Fibroblast of skin of right biceps (primary cell): ENCODE results near the gene RRBP1.

Experiments
- DNase-seq: peaks from one replicate; pipeline ENCODE4 v3.0.0-alpha.2; 2013

The RRBP1 gene

DNA sequence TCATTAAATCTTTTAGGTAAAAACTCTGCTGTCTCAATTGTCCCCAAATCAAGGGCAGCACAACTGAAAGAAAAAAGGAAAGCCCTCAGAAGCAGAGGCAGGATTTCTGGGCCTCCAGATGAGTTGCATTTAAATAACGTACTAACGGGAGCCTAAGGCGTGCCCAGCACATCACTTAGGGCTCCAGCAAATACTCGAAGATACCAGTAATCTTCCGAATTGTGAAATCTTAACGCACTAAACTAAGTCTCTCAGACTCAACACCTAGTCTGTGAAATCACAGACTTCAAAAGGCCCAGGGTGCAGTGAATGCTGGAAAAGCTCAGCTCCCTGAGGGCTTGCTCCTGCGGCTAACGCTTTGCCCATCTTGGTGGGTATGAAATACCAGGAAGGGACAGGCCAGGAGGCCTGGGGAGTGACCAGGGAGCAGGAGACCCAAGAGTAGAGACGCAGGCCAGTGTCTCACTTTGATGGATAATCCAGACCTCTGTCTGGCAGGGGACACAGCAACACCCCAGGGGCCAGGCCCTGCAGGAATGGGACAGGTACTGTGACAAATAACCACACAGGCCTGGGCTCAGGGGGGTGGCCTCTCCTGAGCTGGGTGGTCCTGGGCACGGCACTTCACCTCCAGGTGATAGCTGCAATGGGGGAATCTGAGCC is 36.4 kb downstream of the RRBP1 start:
- no peak for DNase-seq

DNA sequence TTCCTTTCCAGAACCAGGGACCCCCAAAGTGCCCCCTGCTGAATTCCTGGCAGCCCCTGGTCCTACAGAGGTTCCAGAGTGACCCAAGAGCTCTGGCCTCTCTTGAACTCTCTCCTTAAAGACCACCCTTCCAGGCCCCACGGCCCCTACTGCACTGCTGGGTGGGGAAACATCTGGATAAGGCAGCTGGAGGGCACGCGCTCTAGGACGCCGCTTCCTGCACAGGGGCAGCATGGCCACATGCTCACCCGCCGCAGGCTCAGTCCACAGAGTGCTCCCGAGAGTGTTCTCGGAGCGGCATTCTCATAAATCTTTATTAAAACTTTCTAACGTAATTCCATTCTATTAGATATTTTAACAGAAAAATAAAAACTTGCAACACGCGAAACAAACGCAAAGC is 37.0 kb downstream of the RRBP1 start:
- DNase-seq, result no peak

- DNase-seq, result no peak
These were observed 37.6 kb downstream of the RRBP1 start for GRCh38 chr20:17644451-17644850.

DNA sequence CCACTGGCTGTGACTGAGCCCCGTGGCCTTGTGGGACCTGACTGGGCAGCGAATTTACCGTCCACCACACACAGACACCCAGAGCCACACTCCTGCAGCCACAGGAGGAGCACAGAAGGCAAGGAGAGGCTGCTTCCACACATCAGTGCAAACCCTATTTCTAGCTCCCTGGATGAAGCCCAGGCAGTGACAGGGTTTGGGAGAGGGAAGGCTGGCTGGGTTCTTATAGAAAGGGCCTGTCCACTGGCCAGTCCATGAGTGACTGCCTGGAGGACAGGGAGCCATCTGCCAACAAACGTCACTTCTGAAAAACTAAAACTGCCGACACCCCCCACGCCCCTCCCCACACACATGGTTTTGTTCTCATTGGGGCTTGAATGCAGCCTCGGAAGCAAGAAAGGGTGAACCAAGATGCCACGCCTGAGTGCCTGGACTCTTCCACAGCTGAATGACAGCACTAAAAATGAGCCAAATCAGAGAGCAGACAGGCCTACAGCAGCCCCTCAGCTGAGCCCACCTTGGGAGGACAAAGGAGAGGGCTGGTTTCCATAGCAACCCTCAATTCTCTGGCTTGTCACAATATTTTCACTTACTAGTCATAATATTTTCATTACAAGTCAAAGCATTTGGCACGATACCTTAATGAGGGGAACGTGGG is 38.4 kb downstream of the RRBP1 start:
- no peak for DNase-seq

- DNase-seq, result no peak
These were observed 39.4 kb downstream of the RRBP1 start for GRCh38 chr20:17642404-17643269.

DNA sequence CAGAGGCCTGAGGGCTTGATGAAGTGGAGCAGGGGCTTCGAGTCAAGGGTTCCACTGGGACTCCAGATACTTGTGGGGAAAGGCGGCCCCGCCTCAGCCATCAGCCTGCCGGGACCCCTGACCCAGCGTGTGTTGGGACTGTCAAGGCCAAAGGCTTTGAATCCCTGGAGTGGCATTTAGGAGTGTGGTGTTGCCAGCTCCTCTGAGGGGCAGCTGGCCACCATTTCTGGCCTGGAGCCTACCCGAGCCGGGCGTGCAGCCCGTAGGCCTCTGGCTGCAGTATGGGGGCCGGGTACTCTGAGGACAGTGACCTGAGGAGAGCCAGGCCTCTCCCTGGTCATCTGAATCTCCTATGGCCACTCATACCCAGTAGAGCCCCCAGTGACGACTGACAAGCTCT is 40.0 kb downstream of the RRBP1 start:
- no peak for DNase-seq

DNA sequence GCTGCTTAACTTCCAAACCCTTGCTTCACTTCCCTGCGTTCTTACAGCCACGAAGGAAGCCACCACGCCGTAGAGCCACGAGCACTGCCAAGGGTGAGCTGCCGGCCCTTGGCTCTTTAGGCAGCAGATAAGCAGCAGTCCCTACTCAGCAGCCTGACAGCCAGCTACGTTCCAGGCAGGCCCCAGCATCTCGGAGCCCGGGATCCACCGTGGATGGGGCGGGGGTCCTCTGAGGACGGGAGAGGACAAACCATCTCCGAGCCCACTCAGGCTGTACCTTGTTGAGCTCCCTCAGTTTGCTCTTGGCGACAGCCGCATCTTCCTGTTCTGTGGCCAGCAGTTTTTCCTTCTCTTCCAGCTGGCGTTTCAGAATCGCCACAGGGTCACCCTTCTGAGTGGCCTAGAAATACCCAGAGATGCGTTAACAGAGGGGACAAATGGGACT is 40.5 kb downstream of the RRBP1 start:
- DNase-seq, result no peak

DNA sequence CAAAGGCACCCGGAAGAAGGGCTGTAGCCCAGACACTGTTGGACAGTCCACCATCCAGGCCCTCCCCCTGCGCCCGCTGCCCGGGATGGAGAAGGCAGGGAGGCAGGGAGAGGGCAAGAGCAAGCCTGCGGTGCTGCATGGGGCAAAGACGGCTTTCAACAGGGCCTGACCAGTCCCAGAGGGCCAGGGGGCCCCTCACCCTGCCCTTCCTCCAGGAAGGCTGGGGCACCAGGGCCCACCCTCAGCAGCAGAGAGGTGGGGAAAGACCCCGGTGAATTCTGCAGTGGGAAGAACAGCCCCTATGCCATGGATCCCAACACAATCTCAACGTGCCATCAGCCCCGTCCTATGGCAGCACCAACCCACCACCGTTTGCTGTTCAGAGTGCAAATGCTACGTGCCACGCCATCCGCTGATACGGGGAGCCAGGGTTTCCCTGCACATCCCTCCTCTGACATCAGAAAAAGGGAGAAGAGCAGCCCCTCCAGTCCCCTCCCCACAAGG is 41.1 kb downstream of the RRBP1 start:
- DNase-seq, result no peak

DNA sequence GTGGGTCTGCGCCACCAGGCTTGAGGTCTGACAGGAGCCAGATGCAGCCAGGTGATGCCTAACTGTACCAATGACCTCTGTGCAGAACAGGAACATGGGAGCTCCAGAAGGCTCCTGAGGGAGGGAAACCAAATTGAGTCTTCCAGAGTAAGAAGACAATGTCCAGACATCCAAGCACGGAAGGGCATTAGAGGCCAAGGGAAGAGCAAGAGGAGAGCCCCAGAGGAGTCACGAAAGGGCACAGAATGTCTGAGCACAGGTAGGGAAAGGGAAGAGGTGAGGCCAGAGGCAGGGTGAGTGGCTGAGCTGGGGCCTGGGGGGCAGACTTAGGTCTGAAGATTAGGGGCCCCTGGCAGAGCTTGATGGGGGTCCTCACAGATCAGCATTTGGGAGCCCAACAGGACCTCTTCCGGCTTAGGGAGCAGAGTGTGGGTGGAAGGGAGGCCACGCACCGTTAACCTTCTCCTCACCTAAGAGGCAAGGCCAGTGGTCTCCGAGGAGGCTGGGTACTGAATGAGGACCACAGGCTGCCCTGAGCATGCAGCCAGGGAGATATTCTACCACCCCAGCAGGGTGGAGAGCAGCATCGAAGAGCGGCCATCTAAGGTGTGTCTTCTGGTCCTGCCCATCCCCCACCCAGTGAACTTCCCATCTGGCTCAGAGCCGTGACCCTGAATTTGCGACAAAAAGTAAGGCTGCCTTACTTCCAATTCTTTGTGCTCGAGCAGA is 41.7 kb downstream of the RRBP1 start:
- DNase-seq, result no peak

DNA sequence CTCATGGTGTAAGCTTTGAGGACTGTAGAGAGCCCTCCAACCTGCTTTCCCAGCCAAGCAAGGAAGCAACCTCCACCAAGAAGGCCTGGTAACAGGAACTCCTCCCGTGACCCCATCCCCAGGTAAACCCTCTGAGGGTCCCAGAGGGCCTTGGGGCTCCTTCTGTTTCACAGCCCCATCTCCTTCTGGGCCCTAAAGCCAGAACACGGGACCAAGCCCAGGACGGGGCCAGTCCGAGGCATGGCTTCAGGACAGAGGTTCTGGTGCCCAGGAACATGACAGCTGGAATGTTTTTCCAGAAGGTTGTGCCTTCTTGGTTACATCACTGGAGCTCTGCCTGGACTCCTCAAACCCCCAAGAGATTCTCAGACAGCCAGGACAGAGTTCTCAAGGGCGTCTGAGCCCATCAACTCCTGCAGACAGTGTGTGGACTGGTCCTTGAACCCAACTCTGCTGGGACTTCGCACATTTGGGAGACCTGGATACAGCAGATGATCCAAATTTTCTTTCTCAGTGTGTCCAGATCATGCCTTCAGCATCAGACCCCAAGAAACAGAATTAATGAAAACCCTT is 43.1 kb downstream of the RRBP1 start:
- no peak for DNase-seq

DNA sequence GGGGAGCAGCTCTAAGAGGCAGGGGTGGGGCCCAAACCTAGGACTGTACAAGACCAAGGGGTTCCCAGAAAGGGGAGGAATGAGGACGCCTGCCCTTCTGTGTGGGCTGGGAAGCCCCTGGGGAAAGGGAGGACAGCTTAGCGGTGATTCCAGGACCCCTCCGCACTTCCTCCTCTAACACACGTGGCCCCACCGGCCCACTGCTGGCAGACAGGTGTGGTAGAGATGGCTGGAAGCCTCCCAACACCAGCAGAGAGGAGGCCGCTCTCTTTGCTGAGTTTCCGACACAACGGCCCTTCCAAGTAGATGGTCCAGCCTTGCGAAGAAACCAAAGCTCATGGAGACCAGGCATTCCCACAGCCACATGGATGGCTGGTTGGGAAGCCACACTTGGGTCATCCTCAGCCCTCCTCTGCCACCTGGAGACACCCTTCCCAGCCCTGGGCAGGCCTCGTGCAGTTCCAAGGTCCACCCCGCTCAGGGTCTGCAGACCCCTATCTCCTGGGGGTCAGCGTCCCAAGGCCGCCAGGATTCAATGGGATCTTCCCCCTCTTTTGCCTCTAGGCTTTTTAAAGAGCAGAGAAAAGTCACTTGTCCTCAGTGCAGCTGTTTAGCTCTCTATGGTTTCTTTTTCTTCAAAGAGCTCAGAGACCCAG is 43.9 kb downstream of the RRBP1 start:
- no peak for DNase-seq

DNA sequence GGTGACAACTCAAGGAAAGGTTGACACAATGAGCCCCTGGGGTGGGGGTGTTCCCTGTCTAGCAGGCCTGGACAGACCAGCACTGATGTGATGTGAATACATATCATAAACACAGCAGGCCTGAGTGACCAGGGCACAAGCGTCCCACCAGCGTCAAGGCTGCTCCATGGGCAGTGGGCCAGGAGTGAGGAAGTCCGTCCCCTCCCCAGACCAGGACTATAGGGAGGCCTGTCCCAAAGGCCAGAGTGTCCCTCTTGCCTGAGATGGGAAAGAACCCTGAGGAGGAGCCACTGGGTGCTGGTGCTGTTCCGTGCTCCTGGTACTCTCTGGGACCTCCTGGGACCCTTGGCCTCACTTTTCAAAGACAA is 44.6 kb downstream of the RRBP1 start:
- DNase-seq, result no peak

- DNase-seq, result no peak
These were observed 45.3 kb downstream of the RRBP1 start for GRCh38 chr20:17636523-17637412.

GRCh38 chr20:17635332-17636244 is 46.5 kb downstream of the RRBP1 start:
- no peak for DNase-seq

DNA sequence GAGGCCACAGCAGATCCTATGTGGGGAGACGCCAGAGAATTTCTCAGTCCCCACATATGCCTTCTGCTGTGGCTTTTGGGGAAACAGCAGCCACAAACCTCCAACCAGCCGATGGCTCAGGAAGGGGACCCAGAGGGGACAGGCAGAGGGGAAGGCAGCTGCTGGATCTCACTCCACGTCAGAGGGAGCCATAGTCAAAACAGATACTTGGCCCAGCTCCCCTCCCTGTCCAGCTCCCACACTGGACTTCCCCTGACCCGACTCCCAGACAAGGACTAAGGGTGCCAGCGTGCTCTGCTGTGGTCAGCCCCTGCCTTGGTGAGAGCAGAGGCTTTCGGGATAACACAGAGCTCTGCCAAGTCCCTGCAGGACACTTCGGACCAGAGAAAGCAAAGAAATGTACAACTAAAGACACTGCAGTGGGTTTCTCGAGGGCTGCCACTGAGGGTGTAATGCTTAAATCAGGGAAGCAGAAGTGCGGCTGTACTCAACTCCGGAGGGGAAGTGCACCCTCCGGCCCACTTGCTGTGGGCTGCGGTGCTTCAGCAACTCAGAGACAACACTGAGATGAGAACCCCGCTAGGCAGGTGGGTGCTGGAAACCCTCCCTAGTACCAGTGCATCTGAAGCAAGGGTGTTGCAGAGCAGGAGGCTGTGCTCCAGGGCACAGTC is 47.2 kb downstream of the RRBP1 start:
- DNase-seq, result no peak

DNA sequence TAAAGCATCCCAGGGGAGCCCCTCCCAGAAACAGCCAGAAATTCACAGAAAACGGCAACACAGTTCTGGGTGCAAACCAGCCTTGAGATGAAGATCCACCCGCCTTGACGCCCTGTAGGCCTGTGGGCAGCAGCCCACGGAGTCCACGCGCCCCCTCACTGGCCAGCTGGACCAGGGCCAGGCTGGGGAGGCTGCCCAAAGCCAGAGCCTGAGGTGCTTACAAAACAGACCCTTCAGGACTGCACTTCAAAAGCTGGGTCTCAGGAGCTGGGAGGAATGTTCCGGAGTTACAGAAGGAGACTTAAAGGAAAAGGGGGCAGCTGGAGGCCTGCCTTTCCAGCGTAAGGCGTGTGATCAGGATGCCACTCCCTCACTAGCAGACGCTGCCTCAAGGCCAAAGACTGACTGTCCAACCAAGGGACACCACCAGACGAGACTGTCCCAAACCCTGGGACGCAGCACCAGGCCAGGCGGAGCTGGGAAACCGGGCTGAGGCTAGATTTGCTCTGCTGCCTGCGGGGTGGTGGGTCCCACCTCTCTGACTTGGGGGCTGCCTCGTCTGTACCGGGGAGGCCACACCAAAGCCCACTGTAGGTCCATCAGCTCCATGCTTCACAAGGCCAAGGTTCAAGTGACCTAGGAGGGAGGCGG is 48.1 kb downstream of the RRBP1 start:
- no peak for DNase-seq

DNA sequence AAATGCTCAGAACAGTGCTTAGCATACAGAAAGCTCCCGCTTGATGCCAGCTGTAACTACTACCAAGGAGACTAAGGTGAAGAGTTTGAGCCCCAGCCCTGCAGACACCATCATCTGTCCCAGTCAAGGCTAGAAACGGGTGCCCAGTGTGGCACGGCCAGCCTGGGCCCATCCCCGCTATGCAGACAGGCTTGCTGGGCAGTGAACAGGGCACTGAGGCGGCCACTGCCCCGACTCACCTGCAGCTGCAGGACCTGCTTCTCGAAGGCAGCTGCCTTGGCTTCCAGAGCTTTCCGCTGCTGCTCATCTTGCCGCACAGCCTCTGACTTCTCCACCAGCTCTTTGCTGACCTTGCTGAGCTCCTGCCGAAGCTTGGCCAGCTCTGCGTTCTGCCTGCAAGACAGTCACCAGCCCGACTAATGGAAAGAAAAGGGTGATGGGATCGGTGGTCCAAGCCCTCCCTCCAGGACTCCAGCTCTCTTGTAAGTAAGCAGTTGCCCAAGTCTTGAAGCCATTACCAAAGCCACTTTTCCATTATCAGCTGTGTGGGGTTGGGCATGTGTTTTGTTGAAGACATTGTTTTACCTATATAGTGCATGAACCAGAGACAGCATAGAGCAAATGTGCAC is 48.7 kb downstream of the RRBP1 start:
- DNase-seq, result no peak
